LNCAP (cell line): Measurements from ENCODE around the gene CALHM2.

Experiments used
- TF ChIP-seq, protein P1 (sequence below): fragments of 450-650 bp; IDR thresholded peaks from 2 replicates; pipeline ENCODE4 v1.5.1; 2017; ENCODE audit warnings: mild to moderate bottlenecking

CALHM2 gene

DNA sequence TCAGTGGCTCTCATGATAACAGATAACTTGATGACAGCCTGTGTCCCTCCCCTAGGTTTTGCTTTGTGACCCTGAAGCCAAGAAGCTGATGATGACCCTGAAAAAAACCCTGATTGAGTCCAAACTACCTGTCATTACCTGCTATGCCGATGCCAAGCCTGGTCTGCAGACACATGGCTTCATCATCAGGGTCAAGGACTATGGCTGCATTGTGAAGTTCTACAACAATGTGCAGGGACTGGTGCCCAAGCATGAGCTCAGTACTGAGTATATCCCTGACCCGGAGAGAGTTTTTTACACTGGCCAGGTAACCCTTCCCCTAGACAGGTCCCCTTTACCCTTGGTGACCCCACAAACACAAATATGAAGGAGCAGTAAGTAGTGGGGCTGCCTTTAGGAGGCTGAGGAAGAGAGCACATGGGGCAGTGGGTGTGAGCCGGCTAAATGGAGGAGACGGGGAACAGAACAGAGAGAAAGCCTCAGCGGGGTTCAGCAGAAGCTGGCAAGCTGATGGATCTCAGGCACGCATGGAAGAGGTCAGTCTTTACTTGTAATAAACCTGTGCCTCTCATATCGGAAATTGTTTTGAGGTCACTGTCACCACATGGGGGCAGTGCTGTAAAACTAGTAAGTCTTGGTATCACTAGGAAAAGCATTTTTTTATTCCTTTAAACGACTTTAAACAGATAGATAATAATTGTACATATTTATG, 35.6 kb downstream of the CALHM2 start:
- TF ChIP-seq, protein P1, sequence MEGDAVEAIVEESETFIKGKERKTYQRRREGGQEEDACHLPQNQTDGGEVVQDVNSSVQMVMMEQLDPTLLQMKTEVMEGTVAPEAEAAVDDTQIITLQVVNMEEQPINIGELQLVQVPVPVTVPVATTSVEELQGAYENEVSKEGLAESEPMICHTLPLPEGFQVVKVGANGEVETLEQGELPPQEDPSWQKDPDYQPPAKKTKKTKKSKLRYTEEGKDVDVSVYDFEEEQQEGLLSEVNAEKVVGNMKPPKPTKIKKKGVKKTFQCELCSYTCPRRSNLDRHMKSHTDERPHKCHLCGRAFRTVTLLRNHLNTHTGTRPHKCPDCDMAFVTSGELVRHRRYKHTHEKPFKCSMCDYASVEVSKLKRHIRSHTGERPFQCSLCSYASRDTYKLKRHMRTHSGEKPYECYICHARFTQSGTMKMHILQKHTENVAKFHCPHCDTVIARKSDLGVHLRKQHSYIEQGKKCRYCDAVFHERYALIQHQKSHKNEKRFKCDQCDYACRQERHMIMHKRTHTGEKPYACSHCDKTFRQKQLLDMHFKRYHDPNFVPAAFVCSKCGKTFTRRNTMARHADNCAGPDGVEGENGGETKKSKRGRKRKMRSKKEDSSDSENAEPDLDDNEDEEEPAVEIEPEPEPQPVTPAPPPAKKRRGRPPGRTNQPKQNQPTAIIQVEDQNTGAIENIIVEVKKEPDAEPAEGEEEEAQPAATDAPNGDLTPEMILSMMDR = peak; percentile 65

DNA sequence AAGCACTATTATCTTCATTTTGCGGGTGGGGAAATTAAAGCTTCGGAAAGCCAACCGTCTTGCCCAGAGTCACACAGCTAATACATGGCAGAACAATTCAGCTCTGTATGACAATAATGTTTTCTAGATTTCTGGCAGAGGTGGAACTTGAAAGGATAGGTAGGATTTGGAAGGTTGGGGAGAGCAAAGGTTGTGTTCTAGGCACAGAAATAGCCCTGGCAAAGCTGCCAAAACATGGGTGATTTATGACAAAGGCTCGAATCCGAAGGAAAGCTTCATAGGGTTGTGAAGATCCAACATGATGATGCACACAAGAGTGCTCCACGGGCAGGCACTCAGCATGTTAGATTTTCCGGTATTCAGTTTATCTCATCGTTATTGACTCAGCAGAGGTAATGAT, 36.6 kb downstream of the CALHM2 start:
- TF ChIP-seq, protein P1 = no peak

GRCh38 chr10:103413564-103413963, 38.6 kb downstream of the CALHM2 start:
- TF ChIP-seq, protein P1 = no peak

DNA sequence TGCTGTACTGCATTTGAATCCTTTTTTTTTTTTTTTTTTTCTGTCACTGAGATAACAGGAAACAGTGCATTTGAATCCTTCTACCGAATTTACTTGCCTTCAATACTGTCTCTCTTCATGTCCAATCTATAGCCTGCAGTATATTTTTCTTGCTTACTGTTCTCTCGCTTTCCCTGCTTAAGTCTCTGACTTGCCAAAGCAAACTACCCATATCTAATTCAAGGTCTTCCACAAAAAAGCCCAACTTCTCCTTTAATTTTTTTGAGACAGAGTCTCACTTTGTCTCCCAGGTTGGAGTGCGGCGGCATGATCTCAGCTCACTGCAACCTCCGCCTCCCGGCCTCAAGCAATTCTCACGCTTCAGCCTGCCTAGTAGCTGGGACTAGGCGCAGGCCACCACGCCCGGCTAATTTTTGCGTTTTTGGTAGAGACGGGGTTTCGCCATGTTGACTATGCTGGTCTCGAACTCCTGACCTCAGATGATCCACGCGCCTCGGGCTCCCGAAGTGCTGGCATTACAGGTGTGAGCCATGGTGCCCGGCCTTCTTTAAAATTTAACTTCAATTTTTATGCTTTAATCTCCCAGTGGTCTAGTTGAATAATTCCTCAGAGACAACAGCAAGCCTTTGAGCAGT, 54.9 kb downstream of the CALHM2 start:
- TF ChIP-seq, protein P1 = no peak

DNA sequence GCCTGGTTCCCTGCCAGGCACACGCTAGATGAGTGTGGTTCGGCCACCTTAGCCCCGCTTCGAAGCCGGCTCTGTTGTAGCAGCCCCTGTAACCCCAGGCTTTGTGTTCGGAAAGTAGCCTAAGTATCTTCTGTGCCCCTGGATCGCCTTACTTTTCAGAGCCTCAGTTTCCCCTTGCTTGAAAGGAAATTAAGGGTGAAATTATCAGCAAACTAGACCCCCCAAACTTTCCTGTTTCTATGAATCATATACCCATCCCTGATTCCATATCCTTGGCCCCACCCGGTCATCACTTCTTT, 55.4 kb downstream of the CALHM2 start:
- TF ChIP-seq, protein P1 = 0 out of 2 replicates have a peak, but pooled peaks have one; percentile 1
